ENCODE measurements around the gene MRGPRF.

- no peak for TF ChIP-seq CTCF (IDR thresholded peaks at IDR 0.05; ENCODE audit: control extremely low read depth in 1 of 3, insufficient read depth in 1 of 3, low read depth in 1 of 3, low read length in 3 of 3)
- no peak for TF ChIP-seq POLR2A (IDR thresholded peaks at IDR 0.05; ENCODE audit: control extremely low read depth in 1 of 2, low read depth in 2 of 2, low read length in 2 of 2)
- no peak for TF ChIP-seq EP300 (IDR thresholded peaks at IDR 0.05; ENCODE audit: borderline replicate concordance in 1 of 2, low read depth in 2 of 2, low read length in 2 of 2)
- no peak for TF ChIP-seq CHD1 (IDR thresholded peaks at IDR 0.05; ENCODE audit: low read depth, low read length)
- no peak for TF ChIP-seq TAF1 (IDR thresholded peaks at IDR 0.05; ENCODE audit: low read depth, low read length)
- no peak for TF ChIP-seq ATF3 (IDR thresholded peaks at IDR 0.05; ENCODE audit: insufficient read depth, low read depth, low read length)
- no peak for TF ChIP-seq YY1 (IDR thresholded peaks at IDR 0.05; ENCODE audit: low read depth, low read length)
- no peak for TF ChIP-seq GTF2F1 (IDR thresholded peaks at IDR 0.05; ENCODE audit: borderline replicate concordance, low read depth, low read length)
- no peak for TF ChIP-seq EZH2 (IDR thresholded peaks at IDR 0.05; ENCODE audit: low read depth, low read length, severe bottlenecking)
These were observed 14.6 kb downstream of the MRGPRF start for GRCh38 chr11:68998390-68998911.

All from H1 (cell line).